Erythroblast (primary cell): Measurements from ENCODE around the gene RSPH3.

Source experiments
- GATA1 ChIP-seq: IDR thresholded peaks from 2 replicates; pipeline ENCODE4 v1.6.1; 2011; ENCODE audit warnings: low read depth, mild to moderate bottlenecking, control low read depth, low read length, moderate library complexity
- POLR2A ChIP-seq: IDR thresholded peaks from 2 replicates; pipeline ENCODE4 v1.6.1; 2011; ENCODE audit warnings: mild to moderate bottlenecking, low read length

DNA sequence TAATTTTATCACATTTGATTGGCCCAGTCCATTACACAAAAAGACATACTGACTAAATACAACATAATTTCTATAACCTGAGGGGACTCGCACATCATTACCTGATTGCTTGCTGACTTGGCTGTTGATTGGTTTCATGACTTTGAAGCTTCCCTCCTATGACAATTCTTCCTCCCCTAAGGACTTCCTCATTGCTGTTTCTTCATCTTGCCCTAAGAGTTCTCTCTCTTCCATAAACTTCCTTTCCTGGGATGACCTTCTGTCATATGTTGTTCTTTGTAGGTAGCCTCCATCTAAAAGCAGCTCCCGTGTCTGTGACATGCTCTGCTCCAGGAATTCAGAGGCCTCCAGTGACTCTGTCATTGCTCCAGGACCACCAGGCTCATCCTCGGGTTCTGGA, 22.6 kb downstream of the RSPH3 start:
- TF ChIP-seq POLR2A = no peak
- no peak for TF ChIP-seq GATA1
